Measurements from ENCODE around the gene CEP63.

Gene CEP63

GRCh38 chr3:134610432-134611385 is 124.9 kb downstream of the CEP63 start:
- DNase-seq: no peak

- no peak for DNase-seq
Measured at GRCh38 chr3:134611516-134611915, 125.7 kb downstream of the CEP63 start.

GRCh38 chr3:134613006-134613520 is 127.2 kb downstream of the CEP63 start:
- no peak for DNase-seq

GRCh38 chr3:134614955-134615354 is 129.1 kb downstream of the CEP63 start:
- no peak for DNase-seq

- DNase-seq: no peak
Measured at GRCh38 chr3:134615743-134616142, 129.9 kb downstream of the CEP63 start.

GRCh38 chr3:134617608-134618477 is 132.0 kb downstream of the CEP63 start:
- DNase-seq: peak; percentile 14

- no peak for DNase-seq
Measured at GRCh38 chr3:134618478-134619300, 132.8 kb downstream of the CEP63 start.

GRCh38 chr3:134619301-134619615 is 133.4 kb downstream of the CEP63 start:
- no peak for DNase-seq

GRCh38 chr3:134619884-134620445 is 134.1 kb downstream of the CEP63 start:
- DNase-seq: no peak

GRCh38 chr3:134620476-134621115 is 134.7 kb downstream of the CEP63 start:
- no peak for DNase-seq

- no peak for DNase-seq
Measured at GRCh38 chr3:134621854-134622253, 136.0 kb downstream of the CEP63 start.

GRCh38 chr3:134622806-134623365 is 137.0 kb downstream of the CEP63 start:
- no peak for DNase-seq

GRCh38 chr3:134623615-134624245 is 137.9 kb downstream of the CEP63 start:
- DNase-seq: no peak
